IMR-90 (cell line): ENCODE measurements around the gene ROBO4. TPM values are rescaled to one million over a fixed set of nuclear protein-coding genes. Genes with fewer than 3 reads are reported as not detected.

Experiments
- ATAC-seq: fragments of 200-7000 bp; cut with Tn5 transposase; 2 replicates; pipeline ENCODE4 v1.9.1; 2020; ENCODE audit warnings: low read depth, mild to moderate bottlenecking, moderate library complexity
- BruUV-seq: library from RNA; stranded (reverse); fragments of 400-500 nt; replicated peaks from 2 replicates; lab custom pipeline; 2021; lab: Mats Ljungman, UMichigan
- CTCF ChIA-PET: fragments of 300-600 bp; formaldehyde crosslinking; extraction: SDS; loops from one replicate; lab custom pipeline; 2021; ENCODE audit warnings: antibody characterized with exemption; lab: Yijun Ruan, JAX
- POLR2A ChIA-PET: fragments of 300-600 bp; sonication (Branson Sonifier 250); formaldehyde crosslinking; loops from one replicate; lab custom pipeline; 2022; ENCODE audit warnings: antibody characterized with exemption; ENCODE audit not compliant: unreplicated experiment; lab: Charles Lee
- DNase-seq: peaks from one replicate; pipeline ENCODE4 v3.0.0; 2013
- H2AFZ ChIP-seq: replicated peaks from 2 replicates; pipeline ENCODE3; 2013; ENCODE audit warnings: low read length, mild to moderate bottlenecking; ENCODE audit not compliant: poor library complexity
- H2AK5ac ChIP-seq: 2 replicates; pipeline ENCODE4 v1.6.1; 2013; ENCODE audit warnings: low read depth, low read length, inconsistent platforms
- H2AK9ac ChIP-seq: replicated peaks from 2 replicates; pipeline ENCODE3; 2013; ENCODE audit warnings: mild to moderate bottlenecking, low read depth, low read length, moderate library complexity; ENCODE audit not compliant: poor library complexity
- H2BK120ac ChIP-seq: 2 replicates; pipeline ENCODE4 v1.6.1; 2013; ENCODE audit warnings: low read depth, low read length, inconsistent platforms
- H2BK15ac ChIP-seq: 3 replicates; pipeline ENCODE4 v1.6.1; 2013; ENCODE audit warnings: low read depth, low read length, inconsistent platforms
- H2BK20ac ChIP-seq: 2 replicates; pipeline ENCODE4 v1.6.1; 2013; ENCODE audit warnings: low read depth, mild to moderate bottlenecking, inconsistent platforms, low read length, moderate library complexity
- H2BK5ac ChIP-seq: 2 replicates; pipeline ENCODE4 v1.6.1; 2013; ENCODE audit warnings: mild to moderate bottlenecking, low read depth, low read length, inconsistent platforms; ENCODE audit not compliant: poor library complexity, severe bottlenecking
- H3K14ac ChIP-seq: replicated peaks from 2 replicates; pipeline ENCODE4 v1.6.1; 2013; ENCODE audit warnings: low read depth, low read length, inconsistent platforms
- H3K18ac ChIP-seq: 2 replicates; pipeline ENCODE4 v1.6.1; 2013; ENCODE audit warnings: low read depth, low read length, control low read depth
- H3K23ac ChIP-seq: 2 replicates; pipeline ENCODE4 v1.6.1; 2013; ENCODE audit warnings: low read depth, low read length, inconsistent platforms
- H3K27ac ChIP-seq: 2 replicates; pipeline ENCODE4 v1.5.1; 2013; ENCODE audit warnings: mild to moderate bottlenecking, control low read depth, low read length; ENCODE audit not compliant: insufficient read depth
- H3K27me3 ChIP-seq: 2 replicates; pipeline ENCODE4 v1.6.1; 2013; ENCODE audit warnings: low read length; ENCODE audit not compliant: control insufficient read depth, insufficient read depth
- H3K36me3 ChIP-seq: 2 replicates; pipeline ENCODE4 v1.6.1; 2013; ENCODE audit warnings: low read length, mixed read lengths; ENCODE audit not compliant: control insufficient read depth, insufficient read depth
- H3K4ac ChIP-seq: 2 replicates; pipeline ENCODE4 v1.6.1; 2013; ENCODE audit warnings: low read depth, low read length, inconsistent platforms
- H3K4me1 ChIP-seq: 2 replicates; pipeline ENCODE4 v1.6.1; 2013; ENCODE audit warnings: low read length, mixed read lengths; ENCODE audit not compliant: control insufficient read depth, insufficient read depth
- H3K4me2 ChIP-seq: 2 replicates; pipeline ENCODE4 v1.6.1; 2013; ENCODE audit warnings: low read depth, mild to moderate bottlenecking, control low read depth, low read length, moderate library complexity
- H3K4me3 ChIP-seq: 2 replicates; pipeline ENCODE4 v1.5.1; 2013; ENCODE audit warnings: low read depth, mild to moderate bottlenecking, control low read depth, low read length, moderate library complexity; ENCODE audit not compliant: insufficient read depth
- H3K56ac ChIP-seq: 2 replicates; pipeline ENCODE4 v1.6.1; 2013; ENCODE audit warnings: low read length, inconsistent platforms; ENCODE audit not compliant: insufficient read depth; ENCODE audit errors: extremely low read depth
- H3K79me1 ChIP-seq, 2 experiments: 2 replicates each; pipeline ENCODE4 v1.6.1; 2013; ENCODE audit warnings: low read length in 2 of 2, inconsistent platforms in 1 of 2, low read depth in 1 of 2
- H3K9ac ChIP-seq: 2 replicates; pipeline ENCODE4 v1.6.1; 2013; ENCODE audit warnings: low read depth, low read length, control low read depth
- H3K9me1 ChIP-seq: 2 replicates; pipeline ENCODE4 v1.6.1; 2013; ENCODE audit warnings: low read length, inconsistent platforms; ENCODE audit not compliant: insufficient read depth
- H3K9me3 ChIP-seq: 2 replicates; pipeline ENCODE4 v1.6.1; 2013; ENCODE audit warnings: low read length; ENCODE audit not compliant: control insufficient read depth, insufficient read depth
- H4K20me1 ChIP-seq: 2 replicates; pipeline ENCODE4 v1.6.1; 2013; ENCODE audit warnings: low read length, inconsistent platforms; ENCODE audit not compliant: insufficient read depth
- H4K5ac ChIP-seq: 2 replicates; pipeline ENCODE4 v1.6.1; 2013; ENCODE audit warnings: mild to moderate bottlenecking, low read depth, low read length, control low read depth
- H4K8ac ChIP-seq, 2 experiments: 2 replicates each; pipeline ENCODE4 v1.6.1; 2013; ENCODE audit warnings: low read depth in 2 of 2, low read length in 2 of 2, control low read depth in 1 of 2, inconsistent platforms in 1 of 2
- H4K91ac ChIP-seq: 2 replicates; pipeline ENCODE4 v1.6.1; 2013; ENCODE audit warnings: low read depth, low read length, inconsistent platforms; ENCODE audit not compliant: insufficient read depth
- BHLHE40 ChIP-seq: fragments of 150-350 bp; IDR thresholded peaks from 2 replicates; pipeline ENCODE4 v1.6.1; 2016; ENCODE audit warnings: mild to moderate bottlenecking, low read depth, low read length
- CHD1 ChIP-seq: IDR thresholded peaks from 2 replicates; pipeline ENCODE4 v1.6.1; 2012; ENCODE audit warnings: low read depth, low read length, improper control_type of control experiment
- CTCF ChIP-seq: conservative IDR thresholded peaks from 2 replicates; pipeline ENCODE4 v1.5.1; 2012; ENCODE audit warnings: mild to moderate bottlenecking, low read depth, low read length, improper control_type of control experiment
- ELK1 ChIP-seq: fragments of 150-350 bp; IDR thresholded peaks from 2 replicates; pipeline ENCODE4 v1.6.1; 2016; ENCODE audit warnings: low read depth, mild to moderate bottlenecking, low read length, moderate library complexity, borderline replicate concordance
- FOS ChIP-seq: fragments of 150-350 bp; IDR thresholded peaks from 2 replicates; pipeline ENCODE4 v1.6.1; 2016; ENCODE audit warnings: low read depth, low read length
- MAFK ChIP-seq: IDR thresholded peaks from 2 replicates; pipeline ENCODE4 v1.6.1; 2012; ENCODE audit warnings: low read depth, low read length, improper control_type of control experiment
- MAZ ChIP-seq: IDR thresholded peaks from 2 replicates; pipeline ENCODE4 v1.6.1; 2012; ENCODE audit warnings: low read depth, mild to moderate bottlenecking, low read length, improper control_type of control experiment, moderate library complexity, borderline replicate concordance
- MXI1 ChIP-seq: IDR thresholded peaks from 2 replicates; pipeline ENCODE4 v1.6.1; 2012; ENCODE audit warnings: low read depth, mild to moderate bottlenecking, low read length, moderate library complexity, borderline replicate concordance
- RAD21 ChIP-seq: IDR thresholded peaks from 2 replicates; pipeline ENCODE4 v1.6.1; 2012; ENCODE audit warnings: low read length, improper control_type of control experiment
- RCOR1 ChIP-seq: IDR thresholded peaks from 2 replicates; pipeline ENCODE4 v1.6.1; 2012; ENCODE audit warnings: mild to moderate bottlenecking, low read length, improper control_type of control experiment; ENCODE audit not compliant: insufficient replicate concordance
- RFX5 ChIP-seq: IDR thresholded peaks from 2 replicates; pipeline ENCODE4 v1.8.0; 2012; ENCODE audit warnings: low read depth, mild to moderate bottlenecking, low read length, moderate library complexity
- SMC3 ChIP-seq: fragments of 150-350 bp; IDR thresholded peaks from 2 replicates; pipeline ENCODE4 v1.6.1; 2016; ENCODE audit warnings: low read depth, mild to moderate bottlenecking, antibody characterized with exemption, low read length, moderate library complexity
- USF2 ChIP-seq: fragments of 150-350 bp; IDR thresholded peaks from 2 replicates; pipeline ENCODE4 v1.6.1; 2017; ENCODE audit warnings: mild to moderate bottlenecking, antibody characterized with exemption, low read length, low read depth
- WGBS, 2 experiments: methylation state at CpG; one replicate each; pipeline versions ENCODE4 v1.1.5 to v1.1.7; 2013; ENCODE audit warnings: missing lambda C conversion rate in 2 of 2; ENCODE audit not compliant: insufficient read length in 1 of 2; ENCODE audit errors: extremely low coverage in 2 of 2; 5-methylcytosine and 5-hydroxymethylcytosine counted together
- dilution Hi-C: fragments of 300-500 bp; cut with HindIII; formaldehyde crosslinking; loops from one replicate; pipeline ENCODE4 v1.14.3; 2018; ENCODE audit warnings: low sequenced_read_pairs; ENCODE audit not compliant: unreplicated experiment
- in situ Hi-C: fragments of 300-500 bp; cut with MboI; formaldehyde crosslinking; loops from 3 replicates; pipeline ENCODE4 v1.14.3; 2019; ENCODE audit warnings: low sequenced_read_pairs, inconsistent platforms, mixed read lengths
- intact Hi-C: fragments of 100-400 bp; cut with micrococcal nuclease; formaldehyde crosslinking; loops from 2 replicates; pipeline ENCODE4 v1.10.0; 2022
- polyA plus RNA-seq, 3 experiments: library from polyadenylated mRNA; depleted of rRNA; stranded (reverse); fragments of >200 nt; gene quantifications; 2 replicates each; pipeline ENCODE4 v1.2.3, GENCODE V29; 2012; ENCODE audit warnings: low replicate concordance in 1 of 3
- total RNA-seq: library from RNA; depleted of rRNA; stranded (reverse); fragments of >200 nt; gene quantifications from 2 replicates; pipeline ENCODE4 v1.2.3, GENCODE V29; 2012

Gene ROBO4
- total and polyA plus RNA-seq, 2 of the 4 experiments (the other 2 are of a cell fraction): 0.72 to 0.82 TPM

GRCh38 chr11:124930799-124931198, 33.1 kb upstream of the ROBO4 start:
- no peak overlapping the region for H4K5ac ChIP-seq
- H3K23ac ChIP-seq: no peak overlapping the region
- no peaks in the 10 kb centered on the region for H4K20me1 ChIP-seq
- no peak overlapping the region for H3K27ac ChIP-seq
- H2BK120ac ChIP-seq: no peak overlapping the region
- H2AFZ ChIP-seq: no peak overlapping the region
- H3K27me3 ChIP-seq: no peaks in the 10 kb centered on the region
- POLR2A ChIA-PET: no interaction called here
- no peak overlapping the region for H3K4ac ChIP-seq
- no CpG with 5 or more reads among the region's 3 CpGs for WGBS, 2 experiments
- no peaks in the 10 kb centered on the region for H3K9me3 ChIP-seq
- DNase-seq (no peak), ATAC-seq (no peak)
- H4K91ac ChIP-seq: no peak overlapping the region
- H4K8ac ChIP-seq: no peak overlapping the region
- no peak overlapping the region for H3K4me2 ChIP-seq
- H3K14ac ChIP-seq: no peak overlapping the region
- peaks cover 13% of the 10 kb centered on the region for H3K4me1 ChIP-seq
- H2BK15ac ChIP-seq: no peak overlapping the region
- in situ Hi-C loops: no loop called here
- CTCF ChIA-PET: no interaction called here
- no TSS peak for BruUV-seq
- no peak overlapping the region for H2AK9ac ChIP-seq
- dilution Hi-C loops: no loop called here
- H2BK20ac ChIP-seq: no peak overlapping the region
- no peak overlapping the region for H3K18ac ChIP-seq
- no peak overlapping the region for H2BK5ac ChIP-seq
- no peak for TF ChIP-seq RFX5
- no peak for TF ChIP-seq RCOR1
- TF ChIP-seq RAD21: no peak
- TF ChIP-seq ELK1: no peak
- TF ChIP-seq USF2: no peak
- TF ChIP-seq MXI1: no peak
- TF ChIP-seq CHD1: no peak
- no peak for TF ChIP-seq MAZ
- no peak for TF ChIP-seq CTCF
- no peak for TF ChIP-seq BHLHE40
- TF ChIP-seq MAFK: no peak
- TF ChIP-seq FOS: no peak
- TF ChIP-seq SMC3: no peak
- H3K56ac ChIP-seq: no peak overlapping the region
- no peak overlapping the region for H3K4me3 ChIP-seq
- H3K79me1 ChIP-seq: no peaks in the 10 kb centered on the region
- intact Hi-C loops: no loop called here
- H3K36me3 ChIP-seq: no peaks in the 10 kb centered on the region
- peaks cover 4% of the 10 kb centered on the region; the same call in 1 of the 2 replicates for H3K9me1 ChIP-seq
- H3K9ac ChIP-seq: no peak overlapping the region
- no peak overlapping the region for H2AK5ac ChIP-seq
